Naive B cell (primary cell): ENCODE data around the gene OR8H3. TPM values are rescaled to one million over a fixed set of nuclear protein-coding genes. Genes with fewer than 3 reads are reported as not detected.

Source experiments
- polyA plus RNA-seq, 6 donors: library from polyadenylated mRNA; unstranded; fragments of 300-500 nt; fragmentation: Illumina TruSeq; gene quantifications; one replicate each; pipeline ENCODE4 v1.2.3, GENCODE V29; 2021; ENCODE audit warnings: low read depth in 6 of 6

OR8H3 gene
- polyA plus RNA-seq, 6 donors from 2014 or later, result not detected

Other genes starting within 250 kb of the OR8H3 start
- not detected for gene TRIM51, start 239.1 kb upstream of the OR8H3 start, polyA plus RNA-seq
- not detected for gene OR5W2, start 207.8 kb upstream of the OR8H3 start, polyA plus RNA-seq
- not detected for gene OR5I1, start 186.0 kb upstream of the OR8H3 start, polyA plus RNA-seq
- not detected for gene OR10AG1, start 152.4 kb upstream of the OR8H3 start, polyA plus RNA-seq
- gene OR5F1, start 127.7 kb upstream of the OR8H3 start, polyA plus RNA-seq, result not detected
- not detected for gene OR5AS1, start 94.7 kb upstream of the OR8H3 start, polyA plus RNA-seq
- not detected for gene OR8I2, start 29.1 kb upstream of the OR8H3 start, polyA plus RNA-seq
- gene OR8H2, start 18.7 kb upstream of the OR8H3 start, polyA plus RNA-seq, result not detected
- not detected for gene OR8J3, start 17.8 kb downstream of the OR8H3 start, polyA plus RNA-seq
- not detected for gene OR8K5, start 37.9 kb downstream of the OR8H3 start, polyA plus RNA-seq
- not detected for gene OR5J2, start 54.2 kb downstream of the OR8H3 start, polyA plus RNA-seq
- not detected for gene OR5T2, start 111.9 kb downstream of the OR8H3 start, polyA plus RNA-seq
- not detected for gene OR5T3, start 129.9 kb downstream of the OR8H3 start, polyA plus RNA-seq
- not detected for gene OR5T1, start 151.8 kb downstream of the OR8H3 start, polyA plus RNA-seq
- gene OR8H1, start 169.9 kb downstream of the OR8H3 start, polyA plus RNA-seq, result not detected
- not detected for gene OR8K3, start 192.8 kb downstream of the OR8H3 start, polyA plus RNA-seq
- not detected for gene OR8K1, start 223.7 kb downstream of the OR8H3 start, polyA plus RNA-seq
- gene OR8J1, start 231.9 kb downstream of the OR8H3 start, polyA plus RNA-seq, result not detected